Breast epithelium (tissue), 3 donors: ENCODE results near the gene SSR3.

Source experiments
- CTCF ChIP-seq, 3 donors: fragments of 450-650 bp; IDR thresholded peaks; one replicate each; pipeline ENCODE4 v1.5.1; 2016 to 2017; ENCODE audit warnings: antibody characterized with exemption in 3 of 3, mild to moderate bottlenecking in 3 of 3, moderate library complexity in 3 of 3
- POLR2A ChIP-seq: fragments of 450-650 bp; IDR thresholded peaks from one replicate; pipeline ENCODE4 v1.6.1; 2016; ENCODE audit warnings: antibody characterized with exemption, mild to moderate bottlenecking, moderate library complexity
- POLR2AphosphoS5 ChIP-seq, 3 donors: sonication (generic); formaldehyde crosslinking; IDR thresholded peaks; one replicate each; pipeline ENCODE4 v1.6.1; 2017; ENCODE audit warnings: antibody characterized with exemption in 3 of 3

GRCh38 chr3:156548902-156549301 is 6.0 kb downstream of the SSR3 start:
- TF ChIP-seq POLR2AphosphoS5 (IDR thresholded peaks at IDR 0.05) (no peak), CTCF (IDR thresholded peaks at IDR 0.05) (no peak), POLR2A (no peak)
